Breast epithelium (tissue), 4 donors: ENCODE results near the gene ATP5ME. TPM values are rescaled to one million over a fixed set of nuclear protein-coding genes. Genes with fewer than 3 reads are reported as not detected.

Source experiments
- DNase-seq, 2 donors: peaks; one replicate each; pipeline ENCODE4 v3.0.0-alpha.2; 2019; ENCODE audit warnings: low spot score in 2 of 2
- H3K27ac ChIP-seq, 2 donors: fragments of 200-600 bp; sonication (generic) in 1 of 2; one replicate each; pipeline ENCODE4 v1.5.1; 2016 to 2019; ENCODE audit warnings: mild to moderate bottlenecking in 1 of 2
- H3K27me3 ChIP-seq, 2 donors: fragments of 200-600 bp; sonication (generic) in 1 of 2; one replicate each; pipeline versions ENCODE4 v1.5.1 to v1.6.0; 2017 to 2019; ENCODE audit warnings: control low read depth in 1 of 2, mild to moderate bottlenecking in 1 of 2
- H3K36me3 ChIP-seq: fragments of 200-600 bp; one replicate; pipeline ENCODE4 v1.5.1; 2019
- H3K4me1 ChIP-seq, 2 donors: fragments of 200-600 bp; sonication (generic); one replicate each; pipeline ENCODE4 v1.5.1; 2016 to 2019; ENCODE audit warnings: control low read depth in 1 of 2
- H3K4me3 ChIP-seq, 3 donors: fragments of 200-600 bp; sonication (generic); 1 replicate in 2 of 3; 2 replicates in 1 of 3; pipeline ENCODE4 v1.5.1; 2016 to 2019; ENCODE audit warnings: mild to moderate bottlenecking in 3 of 3, moderate library complexity in 2 of 3
- H3K9me3 ChIP-seq, 2 donors: fragments of 200-600 bp; sonication (generic) in 1 of 2; one replicate each; pipeline ENCODE4 v1.5.1; 2016 to 2019; ENCODE audit warnings: control low read depth in 1 of 2
- POLR2A ChIP-seq: fragments of 450-650 bp; IDR thresholded peaks from one replicate; pipeline ENCODE4 v1.6.1; 2016; ENCODE audit warnings: antibody characterized with exemption, mild to moderate bottlenecking, moderate library complexity
- POLR2AphosphoS5 ChIP-seq, 3 donors: sonication (generic); formaldehyde crosslinking; IDR thresholded peaks; one replicate each; pipeline ENCODE4 v1.6.1; 2017; ENCODE audit warnings: antibody characterized with exemption in 3 of 3
- intact Hi-C: fragments of 100-400 bp; cut with DNase I; formaldehyde crosslinking; loops from one replicate; pipeline ENCODE4 v1.15.1; 2023; ENCODE audit warnings: low total_unique reads
- total RNA-seq, 3 donors: library from RNA; depleted of rRNA; stranded (reverse); fragments of >200 nt; gene quantifications; one replicate each; pipeline ENCODE4 v1.1.0, GENCODE V29; 2016
- TF ChIP-seq, protein P1 (sequence below), 3 donors: fragments of 450-650 bp; IDR thresholded peaks; one replicate each; pipeline ENCODE4 v1.5.1; 2016 to 2017; ENCODE audit warnings: antibody characterized with exemption in 3 of 3, mild to moderate bottlenecking in 3 of 3, moderate library complexity in 3 of 3

The ATP5ME gene
- total RNA-seq, 3 donors from 2014 or later, result 108 to 179 (median 128) TPM

DNA sequence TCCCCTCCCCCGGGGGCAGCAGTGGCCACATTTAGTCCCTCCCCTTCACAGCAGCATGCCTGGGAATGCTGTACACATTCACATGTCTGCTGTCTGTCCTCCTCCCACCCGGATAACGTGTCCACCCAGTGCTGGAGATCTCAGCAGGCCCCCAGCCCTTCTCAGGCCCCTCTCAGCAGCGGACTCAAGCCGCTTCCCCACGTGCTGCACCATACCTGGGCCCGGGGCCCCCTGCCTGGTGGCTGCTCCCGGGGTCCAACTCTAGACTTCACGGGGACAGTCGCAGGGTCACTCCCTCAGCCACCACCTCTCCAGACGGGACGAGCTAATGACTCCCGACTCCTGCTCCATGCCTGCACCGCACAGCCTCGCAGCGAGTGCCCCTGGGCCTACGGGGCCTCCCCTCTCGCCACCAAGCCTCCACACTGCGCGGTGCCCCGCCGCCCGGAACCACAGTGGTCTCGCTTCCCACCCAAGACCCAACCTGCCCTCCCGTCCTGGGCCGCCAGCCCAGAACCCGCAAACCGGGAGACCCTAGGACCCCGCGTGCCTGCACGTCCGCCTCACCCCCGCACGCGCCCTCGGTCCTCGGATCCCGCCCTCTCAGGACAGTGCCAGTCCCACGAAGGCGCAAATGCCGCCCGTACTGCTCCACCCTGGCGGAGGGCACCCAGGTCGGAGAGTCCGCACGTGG lies 30.3 kb upstream of the ATP5ME start:
- DNase-seq, result no peak
- no peaks in the 10 kb centered on the region for H3K36me3 ChIP-seq
- intact Hi-C loops, result no loop called here

DNA sequence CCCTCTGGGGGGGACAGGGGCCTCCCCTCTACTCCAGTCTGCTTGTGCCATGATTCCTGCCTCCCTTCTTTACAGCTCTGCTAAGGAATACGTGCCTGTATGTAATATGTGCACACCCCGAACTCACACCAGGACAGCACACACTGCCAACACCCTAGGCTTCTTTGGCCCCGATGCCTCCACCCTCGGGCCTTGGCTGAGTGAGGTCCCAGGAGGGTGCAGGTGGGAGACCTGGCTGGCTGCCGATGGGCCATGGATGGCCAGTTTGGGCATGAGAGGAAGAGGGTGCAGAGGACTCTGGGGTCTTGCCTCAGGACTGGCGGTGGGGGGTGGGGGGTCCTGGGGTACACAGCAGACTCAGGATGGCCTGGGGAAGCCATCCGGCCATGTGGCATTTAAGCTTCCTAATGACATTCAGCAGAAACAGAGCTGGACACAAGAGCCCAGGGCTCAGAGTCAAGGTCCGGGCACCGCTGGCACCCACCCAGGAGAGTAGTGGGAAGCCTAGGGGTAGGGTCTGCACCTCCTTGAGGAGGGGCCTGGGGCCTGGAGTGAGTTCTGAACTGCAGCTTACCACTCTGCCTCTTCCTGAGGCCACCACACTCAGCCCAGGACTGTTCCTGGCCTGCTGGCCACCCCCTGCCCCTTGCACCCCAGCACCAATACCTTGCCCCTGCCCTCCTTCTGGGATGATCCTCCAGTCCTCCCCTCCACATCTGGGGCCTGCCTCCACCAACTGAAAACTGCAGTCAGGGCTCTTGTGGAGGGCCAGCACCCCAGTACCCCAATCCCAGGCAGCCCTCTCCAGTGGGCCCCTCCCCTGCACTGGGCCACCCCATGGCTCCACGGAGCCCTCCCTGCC lies 29.5 kb upstream of the ATP5ME start:
- H3K36me3 ChIP-seq, result no peaks in the 10 kb centered on the region

More for the DNA sequence above, 30.3 kb upstream of the ATP5ME start:
- H3K4me3 ChIP-seq, result no peak overlapping the region
- peaks cover 0 to 7% of the 10 kb centered on the region in 2 donors for H3K4me1 ChIP-seq
- H3K27me3 ChIP-seq, result no peaks in the 10 kb centered on the region
- H3K9me3 ChIP-seq, result no peaks in the 10 kb centered on the region
- no peak for TF ChIP-seq POLR2A
- no peak for TF ChIP-seq POLR2AphosphoS5 (IDR thresholded peaks at IDR 0.05)
- TF ChIP-seq, protein P1, sequence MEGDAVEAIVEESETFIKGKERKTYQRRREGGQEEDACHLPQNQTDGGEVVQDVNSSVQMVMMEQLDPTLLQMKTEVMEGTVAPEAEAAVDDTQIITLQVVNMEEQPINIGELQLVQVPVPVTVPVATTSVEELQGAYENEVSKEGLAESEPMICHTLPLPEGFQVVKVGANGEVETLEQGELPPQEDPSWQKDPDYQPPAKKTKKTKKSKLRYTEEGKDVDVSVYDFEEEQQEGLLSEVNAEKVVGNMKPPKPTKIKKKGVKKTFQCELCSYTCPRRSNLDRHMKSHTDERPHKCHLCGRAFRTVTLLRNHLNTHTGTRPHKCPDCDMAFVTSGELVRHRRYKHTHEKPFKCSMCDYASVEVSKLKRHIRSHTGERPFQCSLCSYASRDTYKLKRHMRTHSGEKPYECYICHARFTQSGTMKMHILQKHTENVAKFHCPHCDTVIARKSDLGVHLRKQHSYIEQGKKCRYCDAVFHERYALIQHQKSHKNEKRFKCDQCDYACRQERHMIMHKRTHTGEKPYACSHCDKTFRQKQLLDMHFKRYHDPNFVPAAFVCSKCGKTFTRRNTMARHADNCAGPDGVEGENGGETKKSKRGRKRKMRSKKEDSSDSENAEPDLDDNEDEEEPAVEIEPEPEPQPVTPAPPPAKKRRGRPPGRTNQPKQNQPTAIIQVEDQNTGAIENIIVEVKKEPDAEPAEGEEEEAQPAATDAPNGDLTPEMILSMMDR (IDR thresholded peaks at IDR 0.05), result no peak
- no peak overlapping the region for H3K27ac ChIP-seq

DNA sequence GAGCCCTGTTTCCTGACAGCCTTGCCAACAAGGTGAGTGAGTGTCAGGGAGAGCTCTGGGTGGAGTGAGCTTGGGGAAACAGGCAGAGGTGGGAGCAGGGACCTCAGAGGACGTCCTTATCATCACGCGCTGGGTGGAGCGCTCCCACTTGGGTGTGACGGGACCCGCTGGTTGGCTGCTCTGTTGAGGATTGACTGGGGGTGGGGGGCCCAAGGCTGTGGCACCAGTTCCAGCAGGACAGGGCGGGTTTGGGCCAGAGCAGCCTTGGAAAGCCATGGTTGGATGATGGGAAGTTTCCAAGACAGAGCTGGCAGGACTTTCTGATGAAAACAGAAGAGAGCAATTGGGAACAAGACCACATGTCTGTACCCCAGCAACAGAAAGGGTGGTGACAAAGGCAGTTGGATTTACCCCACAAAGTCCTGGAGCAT lies 28.6 kb upstream of the ATP5ME start:
- DNase-seq, result no peak

More for the DNA sequence above, 29.5 kb upstream of the ATP5ME start:
- intact Hi-C loops, result no loop called here
- Histone ChIP-seq H3K27ac (no peak overlapping the region), H3K4me1 (peaks cover 0 to 6% of the 10 kb centered on the region in 2 donors), H3K4me3 (no peak overlapping the region), H3K9me3 (no peaks in the 10 kb centered on the region), H3K27me3 (no peaks in the 10 kb centered on the region)
- TF ChIP-seq POLR2A (no peak), POLR2AphosphoS5 (IDR thresholded peaks at IDR 0.05) (no peak)
- TF ChIP-seq, protein P1 (IDR thresholded peaks at IDR 0.05), result no peak
- no peak for DNase-seq

DNA sequence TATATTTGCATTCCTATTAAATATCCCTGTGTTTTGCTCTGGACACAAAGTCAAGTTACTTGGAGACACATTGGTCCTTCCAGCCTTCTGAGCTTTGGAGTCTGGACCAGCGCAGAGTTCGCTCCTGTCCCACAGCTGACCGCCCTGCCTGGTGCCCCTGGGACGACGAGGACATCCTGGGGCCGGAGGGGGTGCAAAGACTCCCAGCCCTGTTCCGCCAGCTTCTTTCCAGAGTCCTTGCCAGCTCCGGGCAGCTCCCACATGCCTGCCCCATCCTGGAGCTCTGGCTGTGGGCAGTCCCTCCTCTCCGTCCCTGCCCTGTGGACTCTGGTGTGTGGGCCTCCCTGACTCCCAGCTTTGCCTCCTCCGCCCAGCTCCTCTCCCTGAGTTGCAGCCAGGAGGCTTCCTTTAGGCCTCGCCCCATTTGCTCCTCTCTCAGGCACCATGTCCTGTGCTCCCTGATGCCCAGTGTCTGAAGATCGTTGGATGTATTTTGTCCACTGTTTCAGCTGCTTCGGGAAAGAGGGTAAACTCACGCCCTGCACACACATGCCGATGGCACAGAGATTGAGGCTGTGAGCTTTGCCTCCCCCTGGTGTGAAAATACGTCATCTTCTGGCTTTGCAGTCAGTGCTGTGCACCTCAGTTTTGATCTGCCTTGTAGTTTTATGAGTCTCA lies 26.6 kb upstream of the ATP5ME start:
- no peaks in the 10 kb centered on the region for H3K36me3 ChIP-seq
- no peaks in the 10 kb centered on the region for H3K9me3 ChIP-seq
- no peak overlapping the region for H3K27ac ChIP-seq
- intact Hi-C loops, result no loop called here
- TF ChIP-seq POLR2A, result no peak
- TF ChIP-seq POLR2AphosphoS5 (IDR thresholded peaks at IDR 0.05), result no peak
- TF ChIP-seq, protein P1 (IDR thresholded peaks at IDR 0.05), result no peak
- H3K4me3 ChIP-seq, result no peak overlapping the region
- no peak for DNase-seq
- no peaks in the 10 kb centered on the region for H3K4me1 ChIP-seq
- no peaks in the 10 kb centered on the region for H3K27me3 ChIP-seq

More for the DNA sequence above, 28.6 kb upstream of the ATP5ME start:
- H3K4me1 ChIP-seq, result no peaks in the 10 kb centered on the region
- H3K4me3 ChIP-seq, result no peak overlapping the region
- no peaks in the 10 kb centered on the region for H3K36me3 ChIP-seq
- TF ChIP-seq POLR2AphosphoS5 (IDR thresholded peaks at IDR 0.05) (no peak), POLR2A (no peak)
- TF ChIP-seq, protein P1 (IDR thresholded peaks at IDR 0.05), result no peak
- no peak overlapping the region for H3K27ac ChIP-seq
- no peaks in the 10 kb centered on the region for H3K9me3 ChIP-seq
- intact Hi-C loops, result no loop called here
- no peaks in the 10 kb centered on the region for H3K27me3 ChIP-seq
